Measurements from ENCODE around the gene NRDE2. TPM values are rescaled to one million over a fixed set of nuclear protein-coding genes. Genes with fewer than 3 reads are reported as not detected.

Gene NRDE2
- total RNA-seq, 2 donors from 2014 or later = 18.8 to 21.5 TPM

GRCh38 chr14:90288651-90289355 lies 42.9 kb downstream of the NRDE2 start:
- Histone ChIP-seq H3K27me3 (replicated peaks; ENCODE audit: insufficient read depth) (no peaks in the 10 kb centered on the region), H3K4me1 (replicated peaks) (no peaks in the 10 kb centered on the region), H3K36me3 (peaks cover 3 to 5% of the 10 kb centered on the region in 2 donors), H3K9me3 (no peaks in the 10 kb centered on the region), H3K4me3 (no peak overlapping the region), H3K27ac (no peak overlapping the region)
- 78% methylated on average over 12 of the region's 12 CpGs for WGBS
- TF ChIP-seq POLR2A (IDR thresholded peaks at IDR 0.05) (no peak), POLR2AphosphoS5 (IDR thresholded peaks at IDR 0.05) (no peak), CTCF (IDR thresholded peaks at IDR 0.05) (no peak)
- intact Hi-C loops (cut with DNase I) = no loop called here
- DNase-seq (ENCODE audit: low spot score) = no peak

GRCh38 chr14:90287791-90288190 lies 44.0 kb downstream of the NRDE2 start:
- WGBS = 78% methylated on average over 14 of the region's 14 CpGs
- no peaks in the 10 kb centered on the region for H3K4me1 ChIP-seq (replicated peaks)
- intact Hi-C loops (cut with DNase I) = no loop called here
- no peaks in the 10 kb centered on the region for H3K27me3 ChIP-seq (replicated peaks; ENCODE audit: insufficient read depth)
- no peak overlapping the region for H3K4me3 ChIP-seq
- no peak for DNase-seq (ENCODE audit: low spot score)
- TF ChIP-seq POLR2A (IDR thresholded peaks at IDR 0.05) (no peak), CTCF (IDR thresholded peaks at IDR 0.05) (no peak), POLR2AphosphoS5 (IDR thresholded peaks at IDR 0.05) (no peak)
- H3K9me3 ChIP-seq = no peaks in the 10 kb centered on the region
- no peak overlapping the region for H3K27ac ChIP-seq
- peaks cover 3 to 5% of the 10 kb centered on the region in 2 donors for H3K36me3 ChIP-seq

GRCh38 chr14:90281756-90282155 lies 50.0 kb downstream of the NRDE2 start:
- DNase-seq (ENCODE audit: low spot score) = no peak
- TF ChIP-seq POLR2AphosphoS5 (IDR thresholded peaks at IDR 0.05) (no peak), POLR2A (IDR thresholded peaks at IDR 0.05) (no peak)
- H3K36me3 ChIP-seq = peaks cover 0 to 6% of the 10 kb centered on the region in 2 donors
- intact Hi-C loops (cut with DNase I) = no loop called here
- H3K9me3 ChIP-seq = no peaks in the 10 kb centered on the region
- no peaks in the 10 kb centered on the region for H3K4me1 ChIP-seq (replicated peaks)
- no peaks in the 10 kb centered on the region for H3K27me3 ChIP-seq (replicated peaks; ENCODE audit: insufficient read depth)
- no peak overlapping the region for H3K4me3 ChIP-seq
- H3K27ac ChIP-seq = no peak overlapping the region

GRCh38 chr14:90281261-90281660 lies 50.5 kb downstream of the NRDE2 start:
- Histone ChIP-seq H3K27me3 (replicated peaks; ENCODE audit: insufficient read depth) (no peaks in the 10 kb centered on the region), H3K27ac (no peak overlapping the region), H3K4me3 (no peak overlapping the region), H3K9me3 (no peaks in the 10 kb centered on the region), H3K4me1 (replicated peaks) (no peaks in the 10 kb centered on the region), H3K36me3 (peaks cover 0 to 6% of the 10 kb centered on the region in 2 donors)
- intact Hi-C loops (cut with DNase I) = no loop called here
- no peak for TF ChIP-seq CTCF (IDR thresholded peaks at IDR 0.05)
- DNase-seq (ENCODE audit: low spot score) = no peak
- WGBS = 68% methylated on average over 8 of the region's 8 CpGs

- H3K4me3 ChIP-seq = no peak overlapping the region
- DNase-seq (ENCODE audit: low spot score) = no peak
- no peak overlapping the region for H3K27ac ChIP-seq
- WGBS = 96% methylated on average over 7 of the region's 7 CpGs
- peaks cover 0 to 6% of the 10 kb centered on the region in 2 donors for H3K36me3 ChIP-seq
- no peaks in the 10 kb centered on the region for H3K27me3 ChIP-seq (replicated peaks; ENCODE audit: insufficient read depth)
- no peaks in the 10 kb centered on the region for H3K4me1 ChIP-seq (replicated peaks)
- intact Hi-C loops (cut with DNase I) = no loop called here
- no peak for TF ChIP-seq POLR2A (IDR thresholded peaks at IDR 0.05)
- no peak for TF ChIP-seq POLR2AphosphoS5 (IDR thresholded peaks at IDR 0.05)
- no peak for TF ChIP-seq CTCF (IDR thresholded peaks at IDR 0.05)
- H3K9me3 ChIP-seq = no peaks in the 10 kb centered on the region
Observed at GRCh38 chr14:90280096-90280495, 51.6 kb downstream of the NRDE2 start.
